LoVo (cell line): ENCODE measurements around the gene RNF130.
A peak's percentile ranks its signal among the peaks of the same experiment; 100 is the strongest.

ENCODE experiments used
- DNase-seq: peaks from one replicate; pipeline ENCODE4 v3.0.0-alpha.2; 2016; ENCODE audit warnings: low spot score

The RNF130 gene

GRCh38 chr5:179915406-179915935 lies 156.1 kb downstream of the RNF130 start:
- no peak for DNase-seq

DNA sequence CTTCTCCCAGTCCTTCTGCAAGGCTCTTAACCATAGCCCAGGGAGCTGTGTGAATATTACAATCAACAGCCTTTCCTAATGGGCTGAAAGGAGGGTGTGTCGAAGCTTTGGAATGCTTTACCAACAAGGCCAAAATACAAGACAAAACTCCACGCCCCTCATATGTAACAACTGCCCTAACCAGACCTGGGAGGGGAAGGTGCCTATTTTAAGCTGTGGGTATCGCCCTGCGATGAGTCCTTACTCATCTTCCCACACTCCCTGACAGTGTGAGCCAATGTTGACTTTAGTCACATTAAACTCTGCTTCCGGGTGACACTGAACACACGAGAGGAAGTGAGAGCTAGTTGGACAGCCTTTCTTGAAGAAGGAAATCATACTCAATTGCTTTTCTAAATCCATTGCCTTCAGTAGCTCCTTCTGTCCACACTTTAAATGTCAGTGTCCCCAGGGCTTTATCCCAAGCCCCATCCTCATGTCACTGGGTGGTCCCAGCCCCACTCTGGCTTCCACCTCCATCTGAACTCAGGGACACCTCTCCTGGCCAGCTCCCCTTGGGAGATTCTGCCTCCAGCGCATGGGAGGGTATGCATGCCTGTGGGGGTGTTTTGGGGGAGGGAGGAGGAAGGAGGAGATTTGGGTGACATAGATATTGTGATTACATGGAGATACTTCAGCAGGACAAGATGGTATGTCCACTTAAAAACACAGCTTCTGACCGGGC lies 157.4 kb downstream of the RNF130 start:
- DNase-seq: peak; percentile 91

DNA sequence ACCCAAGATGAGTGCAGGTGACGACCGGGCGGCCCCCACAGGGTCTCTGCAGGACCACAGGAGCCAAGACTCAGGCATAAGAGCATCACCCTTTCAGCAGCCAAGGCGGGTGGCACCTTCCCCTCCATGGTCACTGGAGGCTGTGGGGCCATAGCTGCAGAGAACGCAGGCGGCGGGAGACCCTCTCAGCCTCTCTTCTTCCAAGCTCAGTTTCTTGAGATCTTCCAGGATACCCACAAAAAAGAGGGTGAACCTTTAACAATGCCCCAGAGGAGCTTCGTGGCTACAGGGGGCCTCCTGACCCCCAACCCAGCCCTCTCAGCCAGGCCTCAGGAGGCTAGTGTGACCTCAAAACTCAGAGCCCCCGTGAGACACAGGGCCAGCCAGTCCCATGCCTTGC lies 158.1 kb downstream of the RNF130 start:
- DNase-seq: no peak

DNA sequence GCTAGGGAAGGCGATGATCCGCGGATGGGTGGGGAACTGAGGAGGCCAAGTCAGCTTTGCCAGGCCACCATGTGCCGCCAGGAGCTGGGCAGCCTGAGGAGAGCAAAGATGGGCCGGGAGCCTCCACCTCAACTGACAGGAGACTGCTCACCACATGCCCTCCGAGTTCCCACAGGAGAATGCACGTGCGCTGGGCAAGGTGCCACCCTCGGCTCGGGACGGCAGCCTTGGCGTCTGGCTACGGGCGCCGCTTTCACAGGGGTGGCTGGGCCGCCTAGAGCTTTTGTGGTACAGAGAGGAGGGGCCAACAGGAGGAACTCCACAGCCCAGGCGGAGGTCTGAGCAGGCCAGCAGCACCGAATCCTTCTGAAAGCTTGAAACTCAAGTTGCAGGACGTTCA lies 158.6 kb downstream of the RNF130 start:
- no peak for DNase-seq

GRCh38 chr5:179912386-179912785 lies 159.2 kb downstream of the RNF130 start:
- no peak for DNase-seq

GRCh38 chr5:179909224-179909623 lies 162.3 kb downstream of the RNF130 start:
- DNase-seq: no peak

DNA sequence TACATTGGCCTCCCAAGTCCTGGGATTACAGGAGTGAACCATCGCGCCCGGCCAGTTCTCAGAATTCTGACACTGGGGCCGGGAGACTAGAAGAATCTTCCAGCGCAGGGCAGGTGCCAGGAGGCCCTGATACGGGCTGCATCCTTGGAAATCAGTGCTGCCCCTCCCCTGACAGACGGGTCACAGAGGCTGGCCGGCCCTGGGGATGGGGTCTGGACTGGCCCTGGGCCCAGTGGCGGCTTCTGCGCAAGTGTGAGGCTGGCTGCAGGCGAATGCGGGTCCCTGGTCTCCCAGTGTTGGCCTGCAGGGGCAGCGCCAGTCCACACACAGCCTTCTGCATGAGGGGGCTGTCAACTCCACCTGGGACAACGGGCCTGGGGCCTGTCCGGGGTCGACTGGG lies 163.0 kb downstream of the RNF130 start:
- DNase-seq: no peak

GRCh38 chr5:179907556-179908324 lies 163.8 kb downstream of the RNF130 start, which contains the start of gene TBC1D9B:
Gene TBC1D9B, minus strand, starts transcription at chr5:179907897. Its CDS starts 76 bp downstream, at chr5:179907821.
- peak; percentile 86 for DNase-seq

- DNase-seq: peak; percentile 28
These were observed 164.6 kb downstream of the RNF130 start for GRCh38 chr5:179906795-179907555.

GRCh38 chr5:179906294-179906794 lies 165.2 kb downstream of the RNF130 start:
- no peak for DNase-seq

- no peak for DNase-seq
These were observed 166.4 kb downstream of the RNF130 start for GRCh38 chr5:179905161-179905560.
